ENCODE results near the gene ADAMTS2. TPM values are rescaled to one million over a fixed set of nuclear protein-coding genes. Genes with fewer than 3 reads are reported as not detected.

Gene ADAMTS2
- total and polyA plus RNA-seq, 2 of the 8 experiments (the other 6 are each of a cell fraction or from before 2014, with no cell fraction given) = 6.6 to 7.3 TPM

DNA sequence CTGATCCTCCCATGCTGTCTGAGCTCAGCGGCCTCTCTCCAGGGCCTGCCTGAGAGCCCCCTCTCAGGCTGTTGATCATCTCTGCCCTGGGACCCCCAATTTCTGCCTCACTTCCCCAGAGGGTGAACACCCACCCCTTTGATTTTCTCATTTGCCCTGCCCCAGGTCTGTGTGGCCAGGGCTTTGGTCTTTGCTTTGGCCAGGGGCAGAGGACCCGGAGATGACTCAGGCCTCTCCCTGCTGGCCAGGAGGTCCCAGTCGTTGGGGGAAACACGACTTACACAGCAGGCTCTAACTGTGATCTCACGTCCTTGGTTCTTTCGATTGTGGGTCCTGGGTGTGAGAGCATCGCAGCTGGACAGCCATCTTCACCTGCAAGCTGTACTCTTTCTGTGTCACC, 1.1 kb upstream of the ADAMTS2 start:
- no peak overlapping the region for H3K4ac ChIP-seq (replicated peaks; ENCODE audit: insufficient read length, low read depth, low read length)
- no peaks in the 10 kb centered on the region for H3K79me2 ChIP-seq (ENCODE audit: control insufficient read depth in 1 of 2, insufficient read depth in 2 of 2, low read length in 2 of 2)
- peaks cover 11 to 57% (median 46%) of the 10 kb centered on the region in 4 experiments for H3K27me3 ChIP-seq (replicated peaks in 1 of 4; ENCODE audit: control insufficient read depth in 3 of 4, extremely low read depth in 1 of 4, insufficient read depth in 3 of 4, low read length in 3 of 4)
- H3K9me3 ChIP-seq (ENCODE audit: insufficient read depth in 2 of 2, low read depth in 1 of 2, low read length in 1 of 2) = no peaks in the 10 kb centered on the region
- H3K18ac ChIP-seq (ENCODE audit: extremely low read depth, low read length) = no peak overlapping the region
- POLR2A ChIA-PET (ENCODE audit: partially characterized antibody) = no interaction called here
- no peak overlapping the region for H3K9ac ChIP-seq (replicated peaks in 1 of 4; ENCODE audit: extremely low read depth in 1 of 4, low read depth in 3 of 4, low read length in 3 of 4)
- no peak overlapping the region for H4K91ac ChIP-seq (replicated peaks; ENCODE audit: insufficient read length, low read length)
- CTCF ChIA-PET (ENCODE audit: partially characterized antibody) = interaction anchor here (0.6 to 1.8 kb wide), 3 partner anchors 12 to 147 kb away, joined by 3 to 9 read pairs (median 3); no protein-coding TSS in a partner anchor
- peak overlapping the region; percentile 92 for H2BK15ac ChIP-seq (ENCODE audit: low read length)
- peak overlapping the region; percentile 82 to 99; a peak in 3 of 4 replicates for H3K4me2 ChIP-seq (ENCODE audit: insufficient read depth in 1 of 2, low read depth in 2 of 2, low read length in 2 of 2)
- no peak overlapping the region for H3K27ac ChIP-seq (ENCODE audit: low read depth, low read length)
- H2BK20ac ChIP-seq (ENCODE audit: low read length) = no peak overlapping the region
- WGBS, 2 experiments (ENCODE audit: extremely low coverage in 1 of 2, insufficient coverage in 1 of 2, insufficient read length in 1 of 2, insufficient replicate concordance in 2 of 2, low coverage in 1 of 2, low lambda C conversion rate in 2 of 2, missing lambda C conversion rate in 1 of 2) = 70% methylated on average over 7 of the region's 7 CpGs; no CpG with 5 or more reads in 1 of the 2 experiments
- no peaks in the 10 kb centered on the region for H3K79me1 ChIP-seq (ENCODE audit: low read depth, low read length)
- no peak overlapping the region for H3K56ac ChIP-seq (replicated peaks; ENCODE audit: insufficient read length, low read depth, low read length)
- no peak overlapping the region for H4K5ac ChIP-seq (ENCODE audit: insufficient read length, low read depth, low read length)
- no peak overlapping the region for H2BK120ac ChIP-seq (replicated peaks; ENCODE audit: low read depth, low read length)
- FAIRE-seq (no peak), DNase-seq (ENCODE audit: low read depth in 1 of 2, low spot score in 2 of 2) (no peak)
- no peak overlapping the region for H2BK12ac ChIP-seq (ENCODE audit: low read depth, low read length)
- no peak overlapping the region for H3K14ac ChIP-seq (ENCODE audit: insufficient read length)
- no peaks in the 10 kb centered on the region for H3K36me3 ChIP-seq (ENCODE audit: control insufficient read depth in 2 of 4, insufficient read depth in 4 of 4, low read length in 3 of 4)
- peak overlapping the region in 3 of 4 experiments; percentile 61 to 71 (median 69); a peak in 2 of 8 replicates for H3K4me3 ChIP-seq (ENCODE audit: extremely low read depth in 1 of 4, insufficient read depth in 2 of 4, low read depth in 3 of 4, low read length in 4 of 4)
- peaks cover 23% of the 10 kb centered on the region for H3K23me2 ChIP-seq (ENCODE audit: low read depth, low read length)
- H2AFZ ChIP-seq (ENCODE audit: low read length) = no peak overlapping the region
- H2AK5ac ChIP-seq (ENCODE audit: low read depth, low read length) = no peak overlapping the region
- H4K20me1 ChIP-seq (replicated peaks in 1 of 2; ENCODE audit: control insufficient read depth in 1 of 2, insufficient read depth in 2 of 2, low read length in 2 of 2) = peaks cover 0 to 6% of the 10 kb centered on the region in 2 experiments
- H4K8ac ChIP-seq (ENCODE audit: extremely low read depth, insufficient read depth, low read length) = no peak overlapping the region
- H3K4me1 ChIP-seq (replicated peaks in 1 of 4; ENCODE audit: control insufficient read depth in 3 of 4, insufficient read depth in 4 of 4, low read length in 3 of 4) = peaks cover 3 to 15% (median 9%) of the 10 kb centered on the region in 4 experiments
- no peak overlapping the region; the same call in 1 of the 2 replicates for H2BK5ac ChIP-seq (ENCODE audit: low read depth, low read length)
- no peak overlapping the region for H3K23ac ChIP-seq (ENCODE audit: insufficient read length)
- TF ChIP-seq NRF1 (IDR thresholded peaks at IDR 0.05; ENCODE audit: low read depth, low read length) (no peak), CREB1 (IDR thresholded peaks at IDR 0.05) (no peak), SIN3A (conservative IDR thresholded peaks at IDR 0.05 in 1 of 2, IDR thresholded peaks at IDR 0.05 in 1 of 2; ENCODE audit: low read depth in 1 of 2, low read length in 2 of 2) (no peak), SP2 (IDR thresholded peaks at IDR 0.05; ENCODE audit: low read length) (no peak), RFX5 (IDR thresholded peaks at IDR 0.05; ENCODE audit: borderline replicate concordance, low read depth, low read length) (no peak), SRF (IDR thresholded peaks at IDR 0.05; ENCODE audit: low read depth, low read length) (no peak), TAF1 (IDR thresholded peaks at IDR 0.05; ENCODE audit: low read depth, low read length) (no peak), POLR2AphosphoS5 (IDR thresholded peaks at IDR 0.05; ENCODE audit: low read depth, low read length) (no peak), ASH2L (IDR thresholded peaks at IDR 0.05; ENCODE audit: low read length) (no peak), NANOG (IDR thresholded peaks at IDR 0.05; ENCODE audit: insufficient read depth, low read depth, low read length, poor library complexity, severe bottlenecking) (no peak), GABPA (IDR thresholded peaks at IDR 0.05; ENCODE audit: borderline replicate concordance, insufficient read depth, low read length) (no peak), GTF2F1 (IDR thresholded peaks at IDR 0.05; ENCODE audit: borderline replicate concordance, low read depth, low read length) (no peak), KDM1A (IDR thresholded peaks at IDR 0.05; ENCODE audit: borderline replicate concordance, low read length) (no peak)
- TF ChIP-seq, protein P1, sequence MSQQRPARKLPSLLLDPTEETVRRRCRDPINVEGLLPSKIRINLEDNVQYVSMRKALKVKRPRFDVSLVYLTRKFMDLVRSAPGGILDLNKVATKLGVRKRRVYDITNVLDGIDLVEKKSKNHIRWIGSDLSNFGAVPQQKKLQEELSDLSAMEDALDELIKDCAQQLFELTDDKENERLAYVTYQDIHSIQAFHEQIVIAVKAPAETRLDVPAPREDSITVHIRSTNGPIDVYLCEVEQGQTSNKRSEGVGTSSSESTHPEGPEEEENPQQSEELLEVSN (IDR thresholded peaks at IDR 0.05) = no peak
